HepG2 (cell line): ENCODE results near the gene C1QBP. TPM values are rescaled to one million over a fixed set of nuclear protein-coding genes. Genes with fewer than 3 reads are reported as not detected.

Experiments used
- BRF2 ChIP-seq: sonication (generic); formaldehyde crosslinking; IDR thresholded peaks from 2 replicates; pipeline ENCODE4 v1.8.1; 2022; ENCODE audit warnings: mild to moderate bottlenecking, missing genetic modification reagents
- CAMTA2 ChIP-seq: sonication (generic); formaldehyde crosslinking; IDR thresholded peaks from 2 replicates; pipeline ENCODE4 v1.4.0; 2020; ENCODE audit warnings: mild to moderate bottlenecking, missing genetic modification reagents, borderline replicate concordance
- CERS6 ChIP-seq: sonication (generic); formaldehyde crosslinking; IDR thresholded peaks from 2 replicates; pipeline ENCODE4 v1.5.0; 2020; ENCODE audit warnings: missing genetic modification reagents
- CHD2 ChIP-seq: IDR thresholded peaks from 2 replicates; pipeline ENCODE4 v1.6.1; 2011; ENCODE audit warnings: low read depth, low read length, improper control_type of control experiment
- FOXP1 ChIP-seq, 2 experiments: fragments of 450-650 bp in 1 of 2; IDR thresholded peaks; 2 replicates each; pipeline ENCODE4 v1.6.1; 2017 to 2018; ENCODE audit warnings: antibody characterized with exemption in 1 of 2
- GATA4 ChIP-seq: sonication (generic); IDR thresholded peaks from 2 replicates; pipeline ENCODE4 v1.6.1; 2016; ENCODE audit warnings: antibody characterized with exemption, low read depth, borderline replicate concordance
- KDM6A ChIP-seq: IDR thresholded peaks from 2 replicates; pipeline ENCODE4 v1.6.1; 2016; ENCODE audit warnings: low read depth
- MEIS1 ChIP-seq: sonication (generic); formaldehyde crosslinking; IDR thresholded peaks from 2 replicates; pipeline ENCODE4 v1.9.0; 2021; ENCODE audit warnings: mild to moderate bottlenecking, missing genetic modification reagents, moderate library complexity, borderline replicate concordance
- MTF2 ChIP-seq: sonication (generic); formaldehyde crosslinking; IDR thresholded peaks from 2 replicates; pipeline ENCODE4 v1.5.0; 2020; ENCODE audit warnings: missing genetic modification reagents, borderline replicate concordance
- NFYC ChIP-seq: IDR thresholded peaks from 2 replicates; pipeline ENCODE4 v1.6.1; 2016; ENCODE audit warnings: missing genetic modification reagents, missing compliant biosample characterization
- PRMT3 ChIP-seq: sonication (generic); formaldehyde crosslinking; IDR thresholded peaks from 2 replicates; pipeline ENCODE4 v1.8.1; 2022; ENCODE audit warnings: low read depth, mild to moderate bottlenecking, moderate library complexity, missing genetic modification reagents, borderline replicate concordance
- SMAD3 ChIP-seq: sonication (generic); formaldehyde crosslinking; IDR thresholded peaks from 2 replicates; pipeline ENCODE4 v1.4.0; 2020; ENCODE audit warnings: missing genetic modification reagents
- STAT5B ChIP-seq: sonication (generic); formaldehyde crosslinking; IDR thresholded peaks from 2 replicates; pipeline ENCODE4 v1.4.0; 2020; ENCODE audit warnings: missing genetic modification reagents
- TAF1 ChIP-seq: sonication (generic); formaldehyde crosslinking; IDR thresholded peaks from 2 replicates; pipeline ENCODE4 v1.4.0; 2020; ENCODE audit warnings: missing genetic modification reagents
- TOE1 ChIP-seq: sonication (generic); formaldehyde crosslinking; IDR thresholded peaks from 2 replicates; pipeline ENCODE4 v1.4.0; 2020; ENCODE audit warnings: mild to moderate bottlenecking, missing genetic modification reagents
- ZGPAT ChIP-seq: IDR thresholded peaks from 2 replicates; pipeline ENCODE4 v1.6.1; 2016; ENCODE audit warnings: mild to moderate bottlenecking
- ZNF382 ChIP-seq: sonication (generic); formaldehyde crosslinking; IDR thresholded peaks from 2 replicates; pipeline ENCODE4 v1.5.0; 2020; ENCODE audit warnings: missing genetic modification reagents, mild to moderate bottlenecking, borderline replicate concordance
- ZNF644 ChIP-seq: IDR thresholded peaks from 2 replicates; pipeline ENCODE4 v1.6.1; 2016; ENCODE audit warnings: low read depth
- ZSCAN9 ChIP-seq: IDR thresholded peaks from 2 replicates; pipeline ENCODE4 v1.6.1; 2016; ENCODE audit warnings: borderline replicate concordance
- polyA plus RNA-seq, 8 experiments: library from polyadenylated mRNA; depleted of rRNA in 3 of 8; stranded (reverse) in 7 of 8; unstranded in 1 of 8; fragments of >200 nt; fragmentation: Illumina TruSeq in 4 of 8; extraction: Trizol in 4 of 8; gene quantifications; 2 replicates each; pipeline versions ENCODE4 v1.2.1 to v1.2.3, GENCODE V29; 2011 to 2016; ENCODE audit warnings: low read depth in 4 of 8, missing spikeins in 1 of 8, mixed read lengths in 1 of 8; ENCODE audit not compliant: insufficient read depth in 1 of 8
- total RNA-seq, 5 experiments: library from RNA; depleted of rRNA; stranded (reverse); fragments of >200 nt; fragmentation: Illumina TruSeq; extraction: Trizol; gene quantifications; 2 replicates each; pipeline ENCODE4 v1.2.3, GENCODE V29; 2016; ENCODE audit warnings: low read depth in 1 of 5
- TF ChIP-seq, protein P1 (sequence below): sonication (generic); formaldehyde crosslinking; IDR thresholded peaks from 2 replicates; pipeline ENCODE4 v1.9.0; 2021; ENCODE audit warnings: missing genetic modification reagents, borderline replicate concordance

The C1QBP gene
- total and polyA plus RNA-seq, 2 of the 13 experiments (the other 11 are each of a cell fraction or from before 2014, with no cell fraction given): 219 to 680 TPM

DNA sequence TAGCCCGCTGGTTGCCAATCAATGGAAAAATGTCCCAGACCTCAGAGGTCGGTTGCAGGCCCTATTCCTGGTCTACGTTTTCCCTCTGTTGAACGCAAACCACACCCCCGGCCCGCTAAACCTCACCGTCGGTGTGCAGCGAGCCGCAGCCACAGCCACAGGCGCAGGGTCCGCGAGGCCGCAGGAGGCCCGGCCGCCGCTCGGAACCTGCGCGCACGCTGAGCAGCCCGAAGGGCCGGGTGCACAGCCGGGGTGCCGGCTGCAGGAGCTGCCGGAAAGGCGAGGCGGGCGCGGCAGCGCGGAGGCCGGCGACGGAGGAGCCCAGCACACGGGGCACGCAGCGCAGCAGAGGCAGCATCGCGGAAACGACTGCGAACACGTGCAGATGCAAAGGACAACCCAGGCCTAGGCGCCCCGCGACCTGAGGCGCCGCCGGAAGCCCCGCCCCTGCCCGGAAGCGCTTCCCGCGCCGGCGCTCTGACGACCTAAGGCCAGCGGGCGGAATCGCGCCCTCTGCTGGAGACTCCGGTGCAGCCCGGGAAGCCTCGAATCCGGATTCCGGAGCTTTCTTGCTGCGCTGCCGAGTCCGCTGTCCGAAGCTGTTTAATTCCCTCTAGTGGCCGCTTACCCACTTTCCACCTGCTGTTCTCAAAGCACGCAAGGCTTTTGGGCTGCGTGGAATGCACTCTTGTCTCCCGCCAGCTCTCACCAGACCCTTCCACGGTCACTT is at the start of gene C1QBP (continued):
- TF ChIP-seq ZNF382 (CRISPR knock-in tag): no peak
- TF ChIP-seq, protein P1, sequence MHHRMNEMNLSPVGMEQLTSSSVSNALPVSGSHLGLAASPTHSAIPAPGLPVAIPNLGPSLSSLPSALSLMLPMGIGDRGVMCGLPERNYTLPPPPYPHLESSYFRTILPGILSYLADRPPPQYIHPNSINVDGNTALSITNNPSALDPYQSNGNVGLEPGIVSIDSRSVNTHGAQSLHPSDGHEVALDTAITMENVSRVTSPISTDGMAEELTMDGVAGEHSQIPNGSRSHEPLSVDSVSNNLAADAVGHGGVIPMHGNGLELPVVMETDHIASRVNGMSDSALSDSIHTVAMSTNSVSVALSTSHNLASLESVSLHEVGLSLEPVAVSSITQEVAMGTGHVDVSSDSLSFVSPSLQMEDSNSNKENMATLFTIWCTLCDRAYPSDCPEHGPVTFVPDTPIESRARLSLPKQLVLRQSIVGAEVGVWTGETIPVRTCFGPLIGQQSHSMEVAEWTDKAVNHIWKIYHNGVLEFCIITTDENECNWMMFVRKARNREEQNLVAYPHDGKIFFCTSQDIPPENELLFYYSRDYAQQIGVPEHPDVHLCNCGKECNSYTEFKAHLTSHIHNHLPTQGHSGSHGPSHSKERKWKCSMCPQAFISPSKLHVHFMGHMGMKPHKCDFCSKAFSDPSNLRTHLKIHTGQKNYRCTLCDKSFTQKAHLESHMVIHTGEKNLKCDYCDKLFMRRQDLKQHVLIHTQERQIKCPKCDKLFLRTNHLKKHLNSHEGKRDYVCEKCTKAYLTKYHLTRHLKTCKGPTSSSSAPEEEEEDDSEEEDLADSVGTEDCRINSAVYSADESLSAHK (CRISPR knock-in tag): no peak
- TF ChIP-seq GATA4: no peak
- TF ChIP-seq MEIS1 (CRISPR knock-in tag): no peak
- TF ChIP-seq ZSCAN9: peak; percentile 86; the same call in 1 of the 2 replicates
- TF ChIP-seq CAMTA2 (CRISPR knock-in tag): peak; percentile 62; the same call in 1 of the 2 replicates
- 0 out of 2 replicates have a peak, but pooled peaks have one; percentile 58 for TF ChIP-seq STAT5B
- TF ChIP-seq CHD2: no peak
- peak; percentile 81 for TF ChIP-seq TAF1
- TF ChIP-seq ZGPAT (CRISPR knock-in tag): peak; percentile 90
- no peak for TF ChIP-seq FOXP1 (IDR thresholded peaks at IDR 0.05)
- TF ChIP-seq FOXP1 (CRISPR knock-in tag; IDR thresholded peaks at IDR 0.05): no peak
- TF ChIP-seq PRMT3: no peak
- TF ChIP-seq BRF2 (CRISPR knock-in tag): peak; percentile 76; the same call in 1 of the 2 replicates
- TF ChIP-seq MTF2 (CRISPR knock-in tag): peak; percentile 85
- no peak for TF ChIP-seq TOE1
- TF ChIP-seq SMAD3 (CRISPR knock-in tag): no peak; the same call in none of the 2 replicates
- peak; percentile 17; the same call in 1 of the 2 replicates for TF ChIP-seq NFYC (CRISPR knock-in tag)
- 0 out of 2 replicates have a peak, but pooled peaks have one; percentile 46 for TF ChIP-seq CERS6 (CRISPR knock-in tag)
- TF ChIP-seq KDM6A (CRISPR knock-in tag): no peak
- no peak for TF ChIP-seq ZNF644 (CRISPR knock-in tag)
